K562 (cell line): ENCODE results near the gene CHST8. TPM values are rescaled to one million over a fixed set of nuclear protein-coding genes. Genes with fewer than 3 reads are reported as not detected.

Experiments used
- ATAC-seq: fragments of 200-7000 bp; cut with Tn5 transposase; 3 replicates; pipeline ENCODE4 v1.9.1; 2020; ENCODE audit warnings: moderate library complexity
- BruUV-seq: library from RNA; stranded (reverse); fragments of 400-500 nt; replicated peaks from 2 replicates; lab custom pipeline; 2021; lab: Mats Ljungman, UMichigan
- CTCF ChIA-PET: fragments of 300-600 bp; formaldehyde crosslinking; extraction: SDS; loops from one replicate; lab custom pipeline; 2021; ENCODE audit warnings: low intra/inter-chr PET ratio; lab: Yijun Ruan, JAX
- POLR2A ChIA-PET: fragments of 300-600, 350-650 bp; sonication (Branson Sonifier 250); formaldehyde crosslinking; extraction: SDS; loops from one replicate; lab custom pipeline; 2021; ENCODE audit warnings: antibody characterized with exemption, inconsistent platforms; lab: Yijun Ruan, JAX
- DNase-seq, 4 experiments: peaks; one replicate each; pipeline versions ENCODE4 v3.0.0 to v3.0.0-alpha.2; 2011 to 2018; ENCODE audit warnings: low spot score in 3 of 4, mixed read lengths in 3 of 4; ENCODE audit errors: extremely low read depth in 1 of 4
- FAIRE-seq: peaks from 2 replicates; lab custom pipeline; 2011; peaks lifted over from hg19 to GRCh38; lab: Jason Lieb, UNC
- H2AFZ ChIP-seq: 2 replicates; pipeline ENCODE4 v1.6.0; 2011; ENCODE audit warnings: low read depth, low read length, control low read depth, inconsistent platforms
- H3K27ac ChIP-seq: fragments of 200-600 bp; 3 replicates; pipeline ENCODE4 v1.8.0; 2011; ENCODE audit warnings: low read depth, mild to moderate bottlenecking, control low read depth, inconsistent platforms, low read length, moderate library complexity, mixed read lengths; ENCODE audit errors: extremely low read depth
- H3K27me3 ChIP-seq, 2 experiments: fragments of 300-600 bp in 1 of 2; 2 replicates in 1 of 2; 3 replicates in 1 of 2; pipeline versions ENCODE4 v1.6.0 to v1.8.0; 2011; ENCODE audit warnings: inconsistent platforms in 2 of 2, low read length in 2 of 2, mild to moderate bottlenecking in 1 of 2, mixed read lengths in 1 of 2, moderate library complexity in 1 of 2; ENCODE audit not compliant: control insufficient read depth in 2 of 2, insufficient read depth in 2 of 2
- H3K36me3 ChIP-seq: fragments of 300-600 bp; 3 replicates; pipeline ENCODE4 v1.8.0; 2011; ENCODE audit warnings: mild to moderate bottlenecking, low read length, inconsistent platforms; ENCODE audit not compliant: control insufficient read depth, insufficient read depth
- H3K4me1 ChIP-seq, 2 experiments: fragments of 200-600 bp in 1 of 2; replicated peaks in 1 of 2; 2 replicates in 1 of 2; 3 replicates in 1 of 2; pipeline versions ENCODE4 v1.5.1 to v1.8.0; 2011; ENCODE audit warnings: inconsistent platforms in 2 of 2, low read length in 2 of 2, mild to moderate bottlenecking in 1 of 2, mixed read lengths in 1 of 2, moderate library complexity in 1 of 2; ENCODE audit not compliant: control insufficient read depth in 2 of 2, insufficient read depth in 2 of 2
- H3K4me2 ChIP-seq: 2 replicates; pipeline ENCODE4 v1.6.1; 2011; ENCODE audit warnings: low read length, control low read depth, inconsistent platforms, mixed read lengths; ENCODE audit not compliant: insufficient read depth
- H3K4me3 ChIP-seq: fragments of 200-600 bp; sonication (generic), shearing (Covaris generic); 2 replicates; pipeline ENCODE4 v1.5.1; 2016; ENCODE audit warnings: control low read depth, inconsistent platforms
- H3K79me2 ChIP-seq: fragments of 200-600 bp; 3 replicates; pipeline ENCODE4 v1.8.0; 2011; ENCODE audit warnings: low read length, inconsistent platforms; ENCODE audit not compliant: control insufficient read depth, insufficient read depth
- H3K9ac ChIP-seq, 2 experiments: 2 replicates each; pipeline versions ENCODE4 v1.6.0 to v1.6.1; 2011; ENCODE audit warnings: low read depth in 2 of 2, low read length in 2 of 2, control low read depth in 1 of 2, inconsistent platforms in 1 of 2, mild to moderate bottlenecking in 1 of 2, mixed read lengths in 1 of 2; ENCODE audit not compliant: insufficient read depth in 1 of 2
- H3K9me1 ChIP-seq: one replicate; pipeline ENCODE4 v1.6.0; 2011; ENCODE audit warnings: inconsistent platforms, mild to moderate bottlenecking, low read length, moderate library complexity; ENCODE audit not compliant: control insufficient read depth, insufficient read depth
- H3K9me3 ChIP-seq: replicated peaks from 2 replicates; pipeline ENCODE4 v1.5.1; 2011; ENCODE audit warnings: low read depth, low read length, inconsistent platforms; ENCODE audit not compliant: control insufficient read depth, insufficient read depth
- H4K20me1 ChIP-seq: replicated peaks from 2 replicates; pipeline ENCODE4 v1.6.1; 2011; ENCODE audit warnings: low read length, inconsistent platforms, mixed read lengths; ENCODE audit not compliant: control insufficient read depth, insufficient read depth
- ARID4B ChIP-seq: sonication (generic); formaldehyde crosslinking; IDR thresholded peaks from 2 replicates; pipeline ENCODE4 v1.8.0; 2022; ENCODE audit warnings: mild to moderate bottlenecking, missing genetic modification reagents
- ELF2 ChIP-seq: fragments of 250-450 bp; sonication (Bioruptor Pico); IDR thresholded peaks from 2 replicates; pipeline ENCODE4 v1.5.0; 2021; ENCODE audit warnings: mild to moderate bottlenecking
- ILK ChIP-seq: fragments of 450-650 bp; IDR thresholded peaks from 2 replicates; pipeline ENCODE4 v1.6.1; 2016; ENCODE audit warnings: missing genetic modification characterization, low read depth, mild to moderate bottlenecking, missing compliant biosample characterization, moderate library complexity, borderline replicate concordance
- RAD21 ChIP-seq, 2 experiments: fragments of 250-450 bp in 1 of 2; fragments of 450-650 bp in 1 of 2; sonication (Bioruptor Pico) in 1 of 2; formaldehyde crosslinking in 1 of 2; IDR thresholded peaks in 1 of 2; conservative IDR thresholded peaks in 1 of 2; 2 replicates each; pipeline versions ENCODE4 v1.4.0 to v1.8.0; 2020 to 2022; ENCODE audit warnings: mild to moderate bottlenecking in 2 of 2, moderate library complexity in 1 of 2
- RBBP5 ChIP-seq: fragments of 200-600 bp; sonication (generic); IDR thresholded peaks from 2 replicates; pipeline ENCODE4 v1.6.1; 2012; ENCODE audit warnings: borderline replicate concordance, mild to moderate bottlenecking, low read length, control low read depth, inconsistent platforms; ENCODE audit not compliant: insufficient read depth, poor library complexity, severe bottlenecking
- TSC22D4 ChIP-seq: fragments of 450-650 bp; IDR thresholded peaks from 2 replicates; pipeline ENCODE4 v1.6.1; 2016; ENCODE audit warnings: missing genetic modification characterization, missing biosample characterization, control low read depth
- ZNF764 ChIP-seq: fragments of 250-450 bp; sonication (Bioruptor Pico); IDR thresholded peaks from 2 replicates; pipeline ENCODE4 v1.4.0; 2020; ENCODE audit warnings: low read depth, mild to moderate bottlenecking, moderate library complexity
- WGBS: fragments of 100-300 bp; shearing (Covaris generic); methylation state at CpG from one replicate; pipeline ENCODE4 v1.1.6; 2016; ENCODE audit warnings: low coverage, mixed read lengths; ENCODE audit not compliant: insufficient coverage; ENCODE audit errors: missing lambda C conversion rate; 5-methylcytosine and 5-hydroxymethylcytosine counted together
- in situ Hi-C: fragments of 300-500 bp; cut with MboI; formaldehyde crosslinking; loops from 4 replicates; pipeline ENCODE4 v1.15.0; 2018; ENCODE audit warnings: inconsistent platforms, mixed read lengths
- intact Hi-C: fragments of 100-400 bp; cut with micrococcal nuclease; formaldehyde crosslinking; loops from 2 replicates; pipeline ENCODE4 v1.14.2; 2022
- polyA plus RNA-seq, 8 experiments: library from polyadenylated mRNA; depleted of rRNA in 4 of 8; stranded (reverse) in 5 of 8; unstranded in 3 of 8; fragments of >200 nt; fragmentation: Nextera tagmentation in 2 of 8; fragmentation: Illumina TruSeq in 1 of 8; extraction: Ambion mirVana in 2 of 8; extraction: Trizol in 1 of 8; gene quantifications; 2 replicates each; pipeline versions ENCODE4 v1.2.1 to v1.2.3, GENCODE V29; 2011 to 2014; ENCODE audit warnings: inconsistent platforms in 1 of 8, missing spikeins in 1 of 8
- total RNA-seq, 7 experiments: library from RNA; depleted of rRNA in 6 of 7; stranded (reverse); fragments of >200 nt in 6 of 7; fragmentation: Illumina TruSeq in 2 of 7; extraction: Trizol in 2 of 7; gene quantifications; 2 replicates each; pipeline versions ENCODE4 v1.2.1 to v1.2.3, GENCODE V29; 2011 to 2021; ENCODE audit warnings: low replicate concordance in 1 of 7

Gene CHST8
- total and polyA plus RNA-seq, 9 of the 15 experiments (the other 6 are each of a cell fraction or from before 2014, with no cell fraction given) = 0.11 TPM; not detected in 8

- no peaks in the 10 kb centered on the region for H3K9me3 ChIP-seq
- no peak overlapping the region for H3K9ac ChIP-seq
- no peak overlapping the region for H2AFZ ChIP-seq
- BruUV-seq = no TSS peak
- peaks cover 0 to 18% of the 10 kb centered on the region in 2 experiments; a peak in 1 of 5 replicates for H3K4me1 ChIP-seq
- intact Hi-C loops = loop anchor here (5.0 to 10.0 kb wide), 2 partner anchors 48 to 536 kb away; no protein-coding TSS in a partner anchor
- no peak for ATAC-seq
- CTCF ChIA-PET = no interaction called here
- H3K36me3 ChIP-seq = no peaks in the 10 kb centered on the region
- H3K4me2 ChIP-seq = no peak overlapping the region
- TF ChIP-seq TSC22D4 (tag) (no peak), ELF2 (no peak)
- no peak for DNase-seq
- peaks cover 26% of the 10 kb centered on the region; the same call in 1 of the 2 replicates for H4K20me1 ChIP-seq
- no peak overlapping the region for H3K27ac ChIP-seq
- H3K9me1 ChIP-seq = no peaks in the 10 kb centered on the region
- 37% methylated on average over 14 of the region's 23 CpGs for WGBS
- no peak overlapping the region for H3K4me3 ChIP-seq
- POLR2A ChIA-PET = interaction anchor here (0.6 to 0.7 kb wide), 2 partner anchors 52 to 60 kb away, joined by 3 read pairs; no protein-coding TSS in a partner anchor
- H3K79me2 ChIP-seq = no peaks in the 10 kb centered on the region
- peaks cover 0 to 27% of the 10 kb centered on the region in 2 experiments; a peak in 2 of 5 replicates for H3K27me3 ChIP-seq
- FAIRE-seq = no peak
- in situ Hi-C loops = loop anchor here (5.0 kb wide), 2 partner anchors 351 to 536 kb away; no protein-coding TSS in a partner anchor
Measured at GRCh38 chr19:33772858-33773180, 151.1 kb downstream of the CHST8 start.

GRCh38 chr19:33773704-33774624, 152.2 kb downstream of the CHST8 start:
- Histone ChIP-seq H3K9me1 (no peaks in the 10 kb centered on the region), H3K4me2 (no peak overlapping the region), H3K27me3 (peaks cover 0 to 35% of the 10 kb centered on the region in 2 experiments; a peak in 2 of 5 replicates), H3K4me3 (no peak overlapping the region), H4K20me1 (peaks cover 31% of the 10 kb centered on the region; the same call in 1 of the 2 replicates), H3K36me3 (no peaks in the 10 kb centered on the region), H3K4me1 (peaks cover 0 to 26% of the 10 kb centered on the region in 2 experiments; a peak in 2 of 5 replicates), H3K9me3 (no peaks in the 10 kb centered on the region), H2AFZ (no peak overlapping the region), H3K79me2 (no peaks in the 10 kb centered on the region), H3K9ac (no peak overlapping the region), H3K27ac (no peak overlapping the region)
- DNase-seq (no peak), FAIRE-seq (no peak), ATAC-seq (no peak)
- WGBS = 0% methylated on average over 5 of the region's 6 CpGs
- POLR2A ChIA-PET = interaction anchor here (0.6 to 0.8 kb wide), 2 partner anchors 59 to 332 kb away, joined by 3 to 4 read pairs; no protein-coding TSS in a partner anchor
- no TSS peak for BruUV-seq
- in situ Hi-C loops = loop anchor here (5.0 kb wide), 2 partner anchors 352 to 537 kb away; no protein-coding TSS in a partner anchor
- intact Hi-C loops = loop anchor here (5.0 to 10.0 kb wide), 2 partner anchors 49 to 537 kb away; no protein-coding TSS in a partner anchor
- CTCF ChIA-PET = interaction anchor here (0.6 to 1.4 kb wide), 3 partner anchors 251 to 346 kb away, joined by 3 to 5 read pairs (median 3); no protein-coding TSS in a partner anchor
- no peak for TF ChIP-seq ILK (tag)
- TF ChIP-seq ZNF764 (CRISPR knock-in tag) = no peak
- TF ChIP-seq RBBP5 = no peak
- TF ChIP-seq ARID4B = no peak
- TF ChIP-seq RAD21 (CRISPR knock-in tag; conservative IDR thresholded peaks at IDR 0.05 in 1 of 2, IDR thresholded peaks at IDR 0.05 in 1 of 2) = no peak
